Measurements from ENCODE around the gene VSTM2L.

- TF ChIP-seq CTCF (IDR thresholded peaks at IDR 0.05; ENCODE audit: low read depth, low read length) (no peak), POLR2A (IDR thresholded peaks at IDR 0.05; ENCODE audit: extremely low read depth, insufficient read length) (no peak), MYC (IDR thresholded peaks at IDR 0.05; ENCODE audit: low read depth, low read length) (no peak)
These were observed 21.2 kb upstream of the VSTM2L start for GRCh38 chr20:37881601-37882343.
